Prostate gland (tissue), 1 donor: ENCODE results near the gene ZNF511.

Source experiments
- POLR2A ChIP-seq: fragments of 450-650 bp; IDR thresholded peaks from one replicate; pipeline ENCODE4 v1.6.1; 2016; ENCODE audit warnings: antibody characterized with exemption, mild to moderate bottlenecking
- POLR2AphosphoS5 ChIP-seq: sonication (generic); formaldehyde crosslinking; IDR thresholded peaks from one replicate; pipeline ENCODE4 v1.6.1; 2017; ENCODE audit warnings: antibody characterized with exemption

DNA sequence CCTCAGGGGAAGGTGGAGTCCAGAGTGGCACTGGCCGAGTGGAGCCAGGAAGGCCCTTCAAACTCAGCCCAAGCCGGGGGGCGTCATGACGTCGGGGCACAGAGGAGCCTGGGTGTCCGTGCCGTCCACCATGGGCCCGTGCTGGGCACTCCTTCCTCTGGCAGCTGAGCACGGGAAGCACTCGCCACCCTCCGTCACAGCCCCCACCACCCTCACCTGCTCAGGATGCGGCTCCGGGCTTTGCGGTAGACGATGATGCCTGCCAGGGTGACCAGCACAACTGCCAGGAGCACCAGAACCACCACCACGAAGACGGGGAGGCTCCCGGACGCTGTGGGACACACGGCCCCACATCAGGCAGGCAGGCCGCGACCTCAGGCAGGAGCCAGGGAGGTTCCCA is 40.2 kb upstream of the ZNF511 start:
- TF ChIP-seq POLR2A, result no peak
- TF ChIP-seq POLR2AphosphoS5, result no peak
